Neural progenitor cell (in vitro differentiated cells): ENCODE measurements around the gene ADAP2.

ENCODE experiments used
- CTCF ChIP-seq: fragments of 200-600 bp; sonication (generic); IDR thresholded peaks from 2 replicates; pipeline ENCODE4 v1.5.1; 2017; ENCODE audit warnings: antibody characterized with exemption, mild to moderate bottlenecking
- EZH2 ChIP-seq: fragments of 200-600 bp; sonication (generic); IDR thresholded peaks from 2 replicates; pipeline ENCODE4 v1.6.1; 2017; ENCODE audit warnings: antibody characterized with exemption, mild to moderate bottlenecking, moderate library complexity
- EZH2phosphoT487 ChIP-seq: fragments of 200-600 bp; sonication (generic); IDR thresholded peaks from 2 replicates; pipeline ENCODE4 v1.6.1; 2017; ENCODE audit warnings: antibody characterized with exemption

GRCh38 chr17:30906101-30906911 lies 15.4 kb upstream of the ADAP2 start, which contains the start of gene TEFM:
- no peak for TF ChIP-seq CTCF
- TF ChIP-seq EZH2: no peak
- TF ChIP-seq EZH2phosphoT487: no peak
